DMS 273 treated with DMSO at 0.1 percent for 48 hours (cell line): ENCODE results near the gene VGF.
A peak's percentile ranks its signal among the peaks of the same experiment; 100 is the strongest.

Experiments used
- DNase-seq: peaks from one replicate; lab custom pipeline; 2025; lab: John Stamatoyannopoulos, UW

Gene VGF

DNA sequence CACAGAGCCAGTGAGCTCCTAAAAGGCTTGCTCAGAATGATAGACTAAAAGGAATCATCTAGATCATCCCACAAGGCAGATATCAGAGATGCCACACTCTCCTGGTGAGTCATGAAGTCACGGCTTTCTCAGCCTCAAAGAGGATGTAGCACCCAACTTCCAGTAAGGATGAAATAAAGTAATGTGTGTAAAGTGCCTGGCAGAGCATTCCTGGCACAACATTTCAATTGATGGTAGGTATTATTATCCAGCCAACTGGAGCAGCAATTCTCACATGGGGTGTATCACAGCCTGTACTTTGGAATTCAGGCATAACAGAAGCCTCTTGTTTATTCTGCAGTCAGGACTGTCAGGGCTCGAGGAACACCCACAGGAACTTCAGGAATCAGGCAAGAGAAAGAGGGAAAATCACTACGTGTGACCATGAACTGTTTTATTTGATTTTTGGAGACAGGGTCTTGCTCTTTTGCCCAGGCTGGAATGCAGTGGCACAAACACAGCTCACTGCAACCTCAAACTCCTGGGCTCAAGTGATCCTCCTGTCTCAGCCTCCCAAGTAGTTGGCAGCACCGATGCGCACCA is 20.0 kb upstream of the VGF start:
- DNase-seq: no peak

DNA sequence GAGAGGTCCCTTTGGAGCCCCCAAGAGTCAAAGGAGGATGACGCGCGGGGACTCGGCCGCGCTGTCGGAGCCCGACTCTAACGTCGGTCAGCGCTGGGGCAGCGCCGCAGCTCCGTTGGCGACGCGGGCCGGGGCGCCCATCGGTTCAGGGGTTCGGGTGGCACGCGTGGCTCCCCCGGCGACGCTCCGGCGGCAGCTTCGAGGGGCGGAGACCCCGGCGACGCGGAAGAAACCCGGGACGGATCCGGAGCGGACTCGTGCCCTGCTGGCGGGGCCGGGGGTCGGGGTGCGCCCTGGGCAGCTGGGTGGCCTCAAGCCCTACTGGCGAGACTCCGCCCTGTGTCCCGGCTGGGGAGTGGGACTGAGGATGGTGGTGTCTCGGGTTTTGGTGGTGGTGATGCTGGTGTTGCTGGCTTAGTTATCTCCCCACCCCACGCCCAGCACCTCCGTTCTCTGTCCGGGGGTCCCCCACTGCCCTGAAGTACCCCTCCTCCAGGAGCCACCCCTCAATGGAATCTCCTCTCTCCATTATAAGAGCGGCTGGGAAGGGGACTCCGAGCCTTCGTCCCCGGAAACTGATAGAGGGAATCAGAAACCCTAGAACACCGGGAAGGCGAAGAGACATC is 14.9 kb upstream of the VGF start, which contains the start of gene NAT16:
Gene NAT16 (minus strand): TSS at position 164 of the 626 bp plus-strand sequence. CDS start 5,486 bp downstream, outside the sequence.
- no peak for DNase-seq

DNA sequence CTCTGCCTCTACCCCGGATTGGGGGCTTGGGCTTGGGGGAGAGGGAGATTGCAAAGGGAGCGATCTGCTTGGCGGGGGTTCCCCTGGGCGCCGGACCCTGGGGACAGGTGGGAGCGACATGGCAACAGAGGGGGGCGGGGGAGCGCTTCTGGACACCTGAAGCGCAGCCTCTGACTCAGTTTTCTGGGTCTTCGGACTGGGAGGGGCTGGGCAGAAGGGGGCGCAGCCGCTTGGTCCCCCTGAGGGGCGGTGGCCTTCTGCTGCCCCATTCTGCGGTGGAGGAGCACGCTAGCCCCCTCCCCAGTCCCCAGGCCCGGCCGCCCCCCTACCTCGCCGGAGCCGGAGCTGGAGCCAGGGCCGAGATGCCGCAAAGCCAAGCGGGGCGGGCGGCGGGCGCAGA is 14.3 kb upstream of the VGF start:
- DNase-seq: no peak

DNA sequence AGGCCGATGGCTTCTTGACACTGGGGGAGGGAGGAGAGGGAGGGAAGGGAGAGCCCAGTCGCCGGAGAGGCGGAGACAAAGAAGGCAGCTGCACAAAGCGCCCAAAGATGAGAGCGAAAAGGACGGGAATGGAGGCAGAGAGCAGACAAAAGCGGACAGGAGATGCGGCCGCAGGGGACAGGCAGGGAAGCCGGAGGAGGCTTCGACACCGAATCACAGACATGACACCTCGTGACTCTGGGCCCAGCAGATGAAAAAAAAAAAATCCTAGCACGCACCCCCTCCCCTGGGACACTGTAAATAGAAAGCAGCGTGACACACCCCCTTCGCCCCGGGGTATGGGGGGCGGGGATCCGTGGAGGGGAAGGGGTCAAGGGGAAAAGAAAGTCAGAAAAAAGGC is 13.7 kb upstream of the VGF start:
- DNase-seq: no peak

DNA sequence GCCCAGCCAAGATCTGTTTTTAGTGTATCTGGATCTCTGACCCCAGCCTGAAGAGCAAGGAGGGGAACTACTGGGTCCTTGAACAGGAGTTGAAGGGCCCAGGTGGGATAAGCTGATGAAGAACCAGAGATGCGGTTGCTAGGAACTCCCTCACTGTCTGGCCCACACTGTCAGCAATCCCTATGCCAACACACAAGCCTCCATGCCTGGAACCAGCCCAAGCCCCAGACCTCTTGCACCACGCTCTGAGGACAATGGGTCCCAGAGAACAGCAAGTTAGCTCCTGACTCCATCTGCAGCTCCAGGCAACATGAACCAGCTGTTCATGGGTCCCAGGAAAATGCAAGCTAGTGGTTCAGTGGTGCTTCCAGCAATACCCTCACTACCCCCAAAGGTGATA is 12.3 kb upstream of the VGF start:
- DNase-seq: no peak

DNA sequence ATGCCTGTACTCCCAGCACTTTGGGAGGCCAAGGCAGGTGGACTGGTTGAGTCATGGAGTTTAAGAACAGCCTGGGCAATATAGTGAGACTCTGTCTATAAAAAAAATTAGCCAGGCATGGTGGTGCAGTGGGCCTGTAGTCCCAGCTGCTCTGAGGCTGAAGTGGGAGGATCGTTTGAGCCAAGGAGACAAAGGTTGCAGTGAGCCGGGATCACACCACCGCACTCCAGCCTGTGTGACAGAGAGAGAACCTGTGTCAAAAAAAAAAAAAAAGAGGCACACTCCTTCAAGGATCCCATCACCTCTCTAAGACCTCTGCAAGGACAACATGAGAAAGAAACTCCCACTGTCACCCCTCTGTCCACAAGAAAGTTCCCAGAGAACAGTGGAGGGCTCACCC is 10.3 kb upstream of the VGF start:
- no peak for DNase-seq

DNA sequence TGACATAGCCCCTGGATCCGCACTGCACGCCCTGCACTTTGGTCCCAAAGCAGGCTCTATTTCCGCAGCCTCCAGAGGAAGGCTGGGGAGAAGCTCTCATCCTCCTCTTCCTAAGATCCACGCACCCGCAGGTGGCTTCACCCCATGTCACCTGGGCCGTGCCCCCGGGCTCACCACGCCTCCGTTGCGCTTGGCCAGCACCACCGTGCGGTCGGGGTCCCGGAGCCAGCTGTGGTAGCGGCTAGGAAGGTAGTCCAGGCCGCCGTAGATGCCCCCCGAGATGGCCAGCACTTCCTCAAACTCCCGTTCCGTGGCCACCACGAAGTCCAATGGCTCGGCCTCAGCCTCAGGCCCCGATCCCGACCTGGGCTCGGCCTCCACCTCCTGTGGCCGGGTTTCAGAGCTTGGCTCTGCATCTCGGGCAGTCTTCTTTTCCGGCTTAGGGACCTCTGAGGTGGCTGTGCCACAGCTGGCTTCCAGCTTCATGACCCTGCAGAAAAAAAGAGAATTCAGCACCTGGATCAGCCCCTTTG is 9.0 kb upstream of the VGF start:
- no peak for DNase-seq

DNA sequence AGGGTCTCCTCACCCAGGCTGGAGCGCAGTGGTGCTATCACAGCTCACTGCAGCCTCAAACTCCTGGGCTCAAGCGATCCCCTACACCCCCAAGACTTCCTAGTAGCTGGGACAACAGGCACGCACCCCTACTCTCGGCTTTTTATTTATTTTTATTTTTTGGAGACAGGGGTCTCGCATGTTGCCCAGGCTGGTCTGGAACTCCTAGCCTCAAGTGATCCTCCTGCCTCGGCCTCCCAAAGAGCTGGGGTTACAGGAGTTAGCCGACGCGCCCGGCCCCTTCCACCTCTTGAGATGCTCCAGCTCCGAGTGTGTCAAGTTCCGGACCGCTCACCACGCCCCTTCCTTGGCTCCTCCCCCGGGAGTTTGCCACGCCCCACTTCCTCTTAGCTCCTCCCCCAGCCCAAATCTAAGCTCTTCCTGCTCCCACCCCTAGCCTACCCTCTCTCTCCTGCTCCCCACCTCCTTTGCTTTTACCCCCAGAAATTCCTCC is 8.4 kb upstream of the VGF start:
- no peak for DNase-seq

DNA sequence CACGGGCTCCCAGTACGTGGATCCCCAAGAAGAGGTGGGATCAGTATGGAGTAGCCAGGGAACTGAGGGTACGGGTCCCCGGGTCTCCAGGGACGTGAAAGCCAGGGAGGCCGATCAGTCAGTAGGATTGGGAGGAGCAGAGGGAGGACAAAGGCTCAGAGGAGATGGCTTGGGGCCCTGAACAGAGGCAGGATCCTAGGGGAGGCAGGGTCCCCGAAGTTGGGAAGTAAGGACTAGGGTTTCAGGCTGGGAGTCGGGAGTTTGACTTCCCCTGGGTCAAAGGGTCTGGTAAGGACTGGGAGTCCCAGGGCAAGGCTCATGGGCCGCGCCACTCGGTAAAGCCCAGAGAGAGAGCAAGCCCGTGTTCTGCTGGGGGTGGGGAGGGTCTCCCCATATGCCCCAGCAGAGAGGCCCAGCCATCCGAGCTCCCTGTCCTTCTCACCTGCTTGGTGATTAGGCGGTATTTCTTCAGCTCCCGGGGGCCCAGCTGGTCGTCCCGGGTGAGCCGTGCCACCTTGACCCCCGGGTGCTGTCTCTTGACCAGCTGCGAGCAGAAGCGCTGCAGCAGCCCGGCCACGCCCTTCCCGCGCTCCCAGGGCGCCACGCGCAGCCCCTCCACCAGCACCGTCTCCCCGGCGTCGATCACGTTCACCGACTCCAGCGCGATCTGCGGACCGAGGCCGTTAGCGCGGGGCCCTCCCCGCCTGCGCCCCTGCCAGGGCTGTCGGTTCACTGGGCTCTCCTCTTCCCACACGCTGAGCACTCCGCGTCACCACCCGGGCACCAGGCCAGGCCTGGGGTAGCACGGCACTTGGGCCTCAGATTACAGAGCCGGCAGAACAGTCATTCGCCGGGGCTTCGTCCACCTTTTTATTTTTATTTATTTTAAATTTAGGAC is 7.7 kb upstream of the VGF start:
- peak; percentile 65 for DNase-seq

DNA sequence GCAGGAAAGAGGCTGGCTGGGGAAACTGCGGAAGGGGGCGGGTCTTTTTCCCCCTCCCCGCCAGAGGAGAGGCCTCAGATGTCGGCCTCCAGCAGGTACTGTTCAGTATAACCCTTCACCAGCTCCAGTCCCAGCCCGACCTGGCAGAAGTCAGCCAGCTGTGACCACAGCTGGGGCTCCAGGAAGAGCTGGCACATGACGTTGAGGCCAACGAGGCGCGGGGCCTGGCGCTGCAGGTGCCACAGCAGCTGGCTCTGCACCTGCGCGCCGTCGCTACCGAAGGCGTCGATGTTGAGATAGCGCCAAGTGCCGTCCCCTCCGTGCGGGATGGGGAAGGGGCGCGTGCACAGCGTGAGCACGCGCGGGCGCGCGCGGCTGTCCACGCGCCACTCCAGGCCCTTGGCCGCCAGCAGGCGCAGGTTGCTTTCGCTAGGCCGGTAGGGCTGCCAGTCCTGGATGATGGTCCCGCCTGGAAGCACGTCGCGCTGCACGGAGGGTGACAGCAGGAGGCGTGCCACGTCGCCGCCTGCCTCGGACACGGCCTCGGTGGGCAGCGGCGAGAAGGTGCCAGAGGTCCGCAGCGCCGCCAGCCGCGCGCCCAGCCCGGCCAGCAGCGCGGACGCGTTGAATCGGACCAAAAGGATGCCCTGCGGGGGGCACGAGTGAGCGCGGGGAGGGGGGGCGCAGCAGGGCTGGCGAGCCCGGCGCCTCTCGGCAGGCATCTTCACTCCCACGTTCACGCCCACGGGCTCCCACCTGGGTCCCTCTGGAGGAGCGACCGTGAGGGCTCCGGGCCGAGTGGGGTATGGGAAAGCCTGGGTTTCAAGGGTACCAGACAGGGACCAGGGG is 6.9 kb upstream of the VGF start:
- DNase-seq: no peak

DNA sequence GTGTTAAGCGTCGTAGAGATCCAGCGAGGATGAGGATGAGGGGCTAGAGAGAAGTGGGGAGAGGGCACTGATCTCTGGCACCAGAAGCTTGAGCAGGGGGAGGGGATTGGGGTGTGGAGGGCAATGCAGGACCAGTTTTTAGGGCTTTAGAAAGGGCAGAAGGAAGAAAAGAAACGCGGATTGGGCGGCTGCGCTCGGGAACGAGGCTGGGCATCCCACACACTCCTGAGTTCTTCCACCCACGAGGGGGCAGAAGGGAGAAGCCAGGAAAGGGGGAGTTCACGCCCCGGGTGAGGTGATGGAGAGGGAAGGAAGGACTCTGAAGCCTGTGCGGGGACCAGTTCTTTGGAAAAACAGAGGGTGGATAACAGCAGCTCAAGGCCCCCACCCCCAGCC is 6.1 kb upstream of the VGF start:
- no peak for DNase-seq

DNA sequence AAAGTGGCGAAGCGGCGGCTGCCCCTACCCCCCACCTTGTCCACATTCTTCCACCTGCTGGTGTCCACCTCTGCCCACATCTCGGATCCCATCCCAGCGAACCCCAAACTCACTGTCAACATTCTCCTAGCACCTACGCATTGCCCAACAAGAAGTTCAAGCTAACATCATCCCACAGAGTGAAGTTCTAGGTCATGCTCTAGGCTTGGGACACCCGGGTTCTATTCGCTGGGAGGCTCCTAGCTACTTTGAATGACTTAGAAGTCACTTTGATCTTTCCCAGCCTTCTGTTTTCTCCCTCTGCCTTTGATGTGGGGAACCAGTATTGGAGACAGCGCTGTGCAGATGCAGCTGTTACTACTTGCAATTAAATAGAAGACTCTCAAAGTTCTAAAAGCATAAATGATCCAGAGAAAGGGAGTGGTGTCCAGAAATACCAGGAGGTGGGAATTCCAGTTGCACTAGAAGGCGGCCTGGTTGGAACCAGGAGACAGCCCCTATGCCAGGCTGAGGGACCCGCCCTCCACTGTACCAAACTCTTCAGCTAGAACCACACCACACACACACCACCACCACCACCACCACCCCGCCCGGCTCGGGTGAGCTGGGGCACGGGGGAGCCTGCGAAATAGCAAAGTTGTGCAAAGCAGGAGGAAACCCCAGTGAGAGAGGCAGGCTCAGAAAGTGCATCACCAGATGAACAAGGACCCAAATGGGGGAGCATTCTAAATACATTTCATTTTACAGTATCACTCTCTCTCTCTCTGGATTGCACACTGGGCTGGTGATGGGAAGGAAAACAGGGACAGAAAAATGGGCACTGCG is 5.5 kb upstream of the VGF start:
- DNase-seq: no peak

DNA sequence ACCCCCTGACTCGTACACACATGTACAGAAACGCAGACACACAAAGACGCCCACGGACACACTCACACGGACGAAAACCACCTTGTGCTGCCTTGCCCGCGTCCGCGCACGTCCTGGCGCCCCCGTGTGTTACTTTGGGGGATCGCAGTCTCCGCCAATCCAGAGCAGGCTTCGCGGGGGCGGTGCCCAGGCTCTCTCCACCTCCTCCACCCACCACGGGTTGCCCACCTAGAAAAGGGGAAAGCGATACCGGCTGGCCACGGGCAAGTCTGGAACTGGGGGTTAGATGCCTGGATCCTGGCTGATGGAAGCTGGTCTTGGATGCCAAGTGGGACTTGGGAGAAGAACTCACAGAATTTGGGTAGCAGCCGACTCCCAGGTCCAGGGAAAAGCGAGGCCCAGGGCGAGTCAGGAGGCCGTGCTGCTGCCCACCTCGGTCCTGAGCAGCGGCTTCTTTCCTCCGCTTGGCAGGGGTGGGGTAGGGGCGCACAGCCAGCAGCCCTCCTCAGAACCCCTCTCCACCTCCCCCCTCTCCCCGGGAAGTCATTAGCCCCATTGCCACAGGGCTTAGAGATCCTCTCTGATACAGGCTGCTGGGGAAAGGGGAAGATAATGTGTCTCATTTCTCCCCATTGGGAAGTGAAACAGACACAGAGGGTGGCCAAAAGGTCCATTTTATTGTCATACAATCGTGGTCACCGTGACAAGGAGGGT is 4.6 kb upstream of the VGF start:
- DNase-seq: no peak

DNA sequence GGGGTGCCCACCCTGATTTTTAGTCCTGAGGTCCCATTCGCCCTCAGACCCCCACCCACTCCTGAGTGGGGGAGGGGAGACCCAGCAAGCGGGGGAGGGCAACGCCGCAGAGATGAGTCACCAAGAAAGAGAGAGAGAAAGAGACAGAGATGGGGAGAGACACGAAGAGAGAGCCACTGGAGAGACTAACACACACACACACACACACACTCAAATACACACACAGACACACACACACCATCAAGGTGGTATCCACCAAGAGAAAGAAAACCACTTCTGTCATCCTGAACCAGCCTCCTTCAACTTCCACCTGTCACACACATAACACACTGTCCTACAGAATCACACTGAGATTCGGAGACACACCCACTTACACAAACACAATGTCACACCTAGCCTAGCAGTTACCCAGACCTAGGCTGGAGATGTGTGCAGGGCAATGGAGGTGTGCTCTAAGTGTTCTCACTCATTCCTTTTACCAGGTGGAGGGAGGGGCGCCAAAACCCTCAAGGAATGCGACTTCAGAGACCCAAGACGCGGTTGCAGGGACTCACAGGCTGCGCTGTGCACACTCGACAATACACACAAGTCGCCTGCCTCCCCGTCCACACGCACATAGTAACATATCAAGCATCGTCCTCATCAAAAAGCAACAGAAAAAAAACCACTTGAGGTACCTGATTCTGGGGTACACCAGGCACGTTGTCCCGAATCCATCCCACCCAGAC is 3.9 kb upstream of the VGF start:
- no peak for DNase-seq

DNA sequence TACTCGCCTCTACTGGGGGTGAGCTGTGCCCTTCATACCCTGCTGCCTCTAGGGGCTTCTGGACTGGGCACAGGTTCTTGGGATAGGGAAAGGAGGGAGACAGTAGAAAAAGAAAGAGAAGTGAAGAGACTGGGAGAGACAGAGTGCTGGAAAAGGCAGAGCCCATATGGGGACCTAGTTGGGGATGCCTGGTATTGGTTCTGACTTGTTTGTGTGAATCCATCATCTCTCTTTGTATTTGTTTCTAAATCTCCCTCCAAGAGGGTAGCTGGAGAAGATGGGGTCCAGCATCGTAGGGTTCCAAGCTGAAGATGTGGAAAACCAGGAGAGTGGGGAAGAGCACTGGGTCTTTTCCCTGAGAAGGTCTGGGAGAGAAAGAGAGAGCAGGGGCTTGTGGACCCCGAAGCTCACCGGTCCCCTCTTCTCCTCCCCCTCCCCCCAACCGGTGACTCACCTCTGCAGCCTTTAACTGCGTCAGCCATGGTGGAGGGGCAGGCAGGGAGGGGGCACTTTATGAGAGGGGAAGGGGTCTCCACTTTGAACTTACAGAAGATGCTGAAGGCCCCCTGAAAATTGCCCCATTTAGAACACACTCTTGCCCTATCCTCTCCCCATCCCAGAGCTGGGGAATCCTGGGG is 3.2 kb upstream of the VGF start:
- no peak for DNase-seq

DNA sequence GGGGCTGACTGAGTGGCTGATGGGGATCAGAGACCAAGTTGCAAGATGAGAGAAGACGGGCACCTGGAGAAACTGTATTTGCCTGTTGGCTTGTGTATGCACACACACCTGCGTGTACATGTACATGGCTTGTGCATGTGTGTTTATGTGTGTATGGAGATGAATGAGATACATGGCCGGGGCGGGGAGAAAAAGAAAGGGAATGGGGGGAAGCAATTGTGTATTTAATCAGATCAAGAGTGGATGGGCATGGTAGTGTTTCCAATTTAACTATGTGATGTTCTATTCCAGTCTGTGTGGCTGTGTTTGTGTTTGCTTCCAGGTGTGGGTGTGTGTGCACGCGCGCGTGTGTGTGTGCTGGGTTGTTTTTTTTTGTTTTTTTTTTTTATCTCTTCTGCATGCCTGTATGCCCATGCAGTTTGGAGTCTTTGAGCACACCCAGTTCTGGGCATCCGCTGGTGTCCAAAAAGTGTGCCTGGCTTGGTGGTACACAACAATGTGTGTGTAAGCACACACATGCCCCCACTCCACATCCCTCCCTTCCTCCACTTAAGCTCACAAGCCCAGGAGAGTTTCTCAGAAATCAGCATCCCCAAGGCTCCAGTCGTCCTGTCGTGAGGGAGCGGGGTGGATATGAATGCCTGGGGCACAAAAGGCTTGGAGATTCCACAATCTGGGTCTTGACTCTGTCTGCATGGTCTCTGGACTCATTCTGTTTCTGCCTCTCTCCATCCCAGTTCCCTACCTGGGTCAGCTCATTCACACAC is 2.5 kb upstream of the VGF start:
- no peak for DNase-seq

DNA sequence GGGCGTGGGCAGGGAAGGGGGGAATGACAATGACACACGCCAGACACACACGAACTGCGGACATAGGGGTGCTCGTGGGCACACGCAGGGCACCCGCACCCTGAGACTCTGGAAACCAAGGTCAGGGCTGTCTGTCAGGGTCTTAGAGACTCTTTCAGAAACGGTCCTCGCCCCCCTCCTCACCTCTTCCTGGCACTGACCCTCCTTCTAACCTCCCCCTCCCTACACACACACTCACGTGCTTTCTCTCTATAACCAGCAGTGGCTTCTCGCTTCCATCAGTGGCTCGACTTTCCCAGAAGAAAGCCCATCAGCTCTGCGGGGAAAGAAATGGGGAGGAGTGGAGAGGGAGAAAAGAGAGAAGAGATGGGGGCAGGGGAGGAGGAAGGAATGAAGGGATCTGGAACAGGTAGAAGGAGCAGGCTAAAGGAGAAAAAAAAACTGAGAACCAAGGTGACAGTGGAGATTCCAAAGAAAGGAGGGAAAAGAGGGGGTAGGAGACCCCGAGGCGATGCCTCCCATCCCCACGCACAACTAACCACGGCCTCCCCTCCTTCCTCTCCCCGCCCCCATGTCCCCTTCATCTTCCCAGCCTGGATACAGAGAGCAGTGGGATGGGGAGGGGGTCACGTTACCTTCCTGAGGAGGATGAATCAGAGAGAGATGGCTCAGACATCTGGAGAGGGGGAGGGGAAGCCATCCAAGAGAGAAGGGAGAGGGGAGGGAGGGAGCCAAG is 1.7 kb upstream of the VGF start:
- DNase-seq: no peak

DNA sequence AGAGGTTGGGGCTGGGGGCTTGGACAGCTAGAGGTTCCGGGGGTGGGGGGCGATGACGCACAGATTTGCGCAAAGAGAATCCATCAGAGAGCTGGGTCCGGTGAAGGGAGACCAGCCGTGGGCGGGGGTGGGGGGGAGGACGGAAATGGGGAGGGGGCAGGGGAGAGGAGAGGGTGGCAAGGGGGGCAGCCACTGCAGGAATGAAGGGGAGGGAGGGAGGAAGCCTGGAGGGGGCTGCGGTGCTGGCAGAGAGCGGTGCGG is 1.2 kb upstream of the VGF start:
- no peak for DNase-seq
